T follicular helper cell (primary cell): ENCODE data around the gene ACSM4.
"Not testable (repeated sequence)": the region's sequence is repeated elsewhere in the genome, so short reads cannot be mapped to it uniquely, and the experiment has no call there.

Experiments
- DNase-seq: peaks from one replicate; pipeline ENCODE4 v3.0.0-alpha.2; 2020; ENCODE audit warnings: low read depth
- total RNA-seq, 2 experiments: gene quantifications; one replicate each; lab custom pipeline; 2026; lab: John Stamatoyannopoulos, UW

ACSM4 gene
- total RNA-seq, result 0 reads per million in 2 experiments

- DNase-seq, result no peak
Observed at GRCh38 chr12:7303772-7304171, at the start of gene ACSM4. Gene ACSM4, plus strand, starts transcription at chr12:7304072. Its CDS starts 260 bp downstream, at chr12:7304332.

- DNase-seq, result no peak
Observed at GRCh38 chr12:7259060-7259459, 44.8 kb upstream of the ACSM4 start.

- DNase-seq, result no peak
Observed at GRCh38 chr12:7264538-7264937, 39.3 kb upstream of the ACSM4 start.

- no peak for DNase-seq
Observed at GRCh38 chr12:7265251-7265650, 38.6 kb upstream of the ACSM4 start.

GRCh38 chr12:7269273-7269672, 34.6 kb upstream of the ACSM4 start:
- no peak for DNase-seq

- DNase-seq, result no peak
Observed at GRCh38 chr12:7271893-7272514, 31.9 kb upstream of the ACSM4 start.

GRCh38 chr12:7275482-7275881, 28.4 kb upstream of the ACSM4 start:
- DNase-seq, result not testable (repeated sequence)

GRCh38 chr12:7282844-7283243, 21.0 kb upstream of the ACSM4 start:
- DNase-seq, result no peak

- DNase-seq, result no peak
Observed at GRCh38 chr12:7289743-7290142, 14.1 kb upstream of the ACSM4 start.

- not testable (repeated sequence) for DNase-seq
Observed at GRCh38 chr12:7290588-7290987, 13.3 kb upstream of the ACSM4 start.

GRCh38 chr12:7292300-7292699, 11.6 kb upstream of the ACSM4 start:
- DNase-seq, result no peak

- DNase-seq, result no peak
Observed at GRCh38 chr12:7293670-7294069, 10.2 kb upstream of the ACSM4 start.

- no peak for DNase-seq
Observed at GRCh38 chr12:7295529-7295928, 8.3 kb upstream of the ACSM4 start.

GRCh38 chr12:7297865-7298264, 6.0 kb upstream of the ACSM4 start:
- DNase-seq, result no peak

- no peak for DNase-seq
Observed at GRCh38 chr12:7302266-7302986, 1.4 kb upstream of the ACSM4 start.

GRCh38 chr12:7303230-7303629, 642 bp upstream of the ACSM4 start:
- DNase-seq, result no peak

- DNase-seq, result no peak
Observed at GRCh38 chr12:7304456-7304855, 584 bp downstream of the ACSM4 start.

GRCh38 chr12:7310070-7310469, 6.2 kb downstream of the ACSM4 start:
- no peak for DNase-seq

GRCh38 chr12:7319930-7320329, 16.1 kb downstream of the ACSM4 start:
- no peak for DNase-seq

GRCh38 chr12:7321624-7322023, 17.8 kb downstream of the ACSM4 start:
- DNase-seq, result no peak

GRCh38 chr12:7322599-7322998, 18.7 kb downstream of the ACSM4 start:
- no peak for DNase-seq

- DNase-seq, result no peak
Observed at GRCh38 chr12:7324176-7324575, 20.3 kb downstream of the ACSM4 start.

GRCh38 chr12:7327918-7328317, 24.0 kb downstream of the ACSM4 start:
- DNase-seq, result no peak

- DNase-seq, result not testable (repeated sequence)
Observed at GRCh38 chr12:7337790-7338189, 33.9 kb downstream of the ACSM4 start.
